ENCODE measurements around the gene DNPH1. TPM values are rescaled to one million over a fixed set of nuclear protein-coding genes. Genes with fewer than 3 reads are reported as not detected.

The DNPH1 gene
- total RNA-seq, 2 experiments from 2014 or later, result 59.7 to 59.8 TPM

DNA sequence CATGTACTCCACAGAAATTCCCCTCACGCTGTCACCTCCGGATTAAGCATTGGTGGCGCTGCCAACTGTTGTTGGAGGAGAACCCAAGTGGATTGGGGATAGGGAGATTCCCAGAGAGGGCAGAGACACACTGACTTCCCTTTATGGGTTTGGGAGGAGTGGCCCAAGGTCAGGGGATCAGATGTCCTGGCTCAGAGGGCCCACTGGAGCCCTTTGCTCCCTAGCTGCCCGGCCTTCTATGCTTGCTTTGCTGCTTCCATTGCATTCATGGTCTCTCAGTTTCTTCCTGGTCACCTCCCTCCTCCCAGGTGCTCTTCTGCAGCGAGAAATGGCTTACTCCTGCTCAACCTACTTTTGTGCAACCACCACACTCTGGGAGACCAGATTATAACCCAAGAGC, 32.9 kb downstream of the DNPH1 start:
- H3K4me1 Mint-ChIP-seq (ENCODE audit: low read depth), result no peaks in the 10 kb centered on the region
- DNase-seq, result no peak
- CTCF ChIA-PET, result no interaction called here
- no peak overlapping the region for H3K27ac Mint-ChIP-seq
- peaks cover 34% of the 10 kb centered on the region for H3K36me3 Mint-ChIP-seq (ENCODE audit: low read depth)
- no peaks in the 10 kb centered on the region for H3K27me3 Mint-ChIP-seq (ENCODE audit: low read depth)
- H3K9me3 Mint-ChIP-seq, result no peaks in the 10 kb centered on the region
- H3K4me3 Mint-ChIP-seq, result no peak overlapping the region
- intact Hi-C loops (cut with micrococcal nuclease), result no loop called here

DNA sequence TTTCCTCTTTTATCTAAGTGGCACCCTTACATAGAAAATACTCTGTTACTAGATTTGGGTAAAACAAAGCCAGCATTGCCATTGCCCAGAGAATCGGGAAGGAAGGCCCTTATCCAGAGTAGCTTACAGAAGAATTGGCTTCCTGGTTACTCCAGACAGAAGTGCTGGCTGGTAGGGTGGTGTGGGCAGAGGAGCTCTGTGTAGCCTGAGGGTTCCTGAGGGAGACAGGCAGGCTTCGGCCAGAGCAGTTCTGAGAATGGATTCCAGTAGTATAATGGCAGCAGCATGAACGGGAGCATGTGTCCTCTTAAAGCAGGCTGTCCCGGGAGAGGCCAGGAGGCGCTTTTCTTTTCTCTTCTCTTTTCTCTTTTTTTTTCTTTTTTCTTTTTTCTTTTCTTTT, 35.4 kb downstream of the DNPH1 start:
- Mint-ChIP-seq H3K9me3 (no peaks in the 10 kb centered on the region), H3K36me3 (ENCODE audit: low read depth) (peaks cover 26% of the 10 kb centered on the region), H3K27me3 (ENCODE audit: low read depth) (no peaks in the 10 kb centered on the region), H3K4me1 (ENCODE audit: low read depth) (peaks cover 8% of the 10 kb centered on the region), H3K27ac (no peak overlapping the region), H3K4me3 (no peak overlapping the region)
- CTCF ChIA-PET, result interaction anchor here (0.6 kb wide), 1 partner anchor 15 kb away, joined by 7 read pairs; no protein-coding TSS in a partner anchor
- intact Hi-C loops (cut with micrococcal nuclease), result no loop called here
- DNase-seq, result no peak

DNA sequence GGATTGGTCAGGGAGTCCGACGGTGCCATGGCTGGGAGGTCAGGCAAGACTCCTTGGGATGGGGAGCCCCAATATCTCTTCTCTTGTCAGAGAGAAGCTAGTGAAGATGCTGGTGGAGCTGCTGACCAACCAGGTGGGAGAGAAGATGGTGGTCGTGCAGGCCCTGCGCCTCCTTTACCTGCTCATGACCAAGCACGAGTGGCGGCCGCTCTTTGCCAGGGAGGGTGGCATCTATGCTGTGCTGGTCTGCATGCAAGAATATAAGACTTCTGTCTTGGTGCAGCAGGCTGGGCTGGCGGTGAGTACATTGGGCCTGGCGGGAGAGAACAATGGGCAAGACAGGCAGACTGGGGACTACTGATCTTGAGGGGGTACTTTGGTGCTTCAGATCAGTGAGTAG, 36.4 kb downstream of the DNPH1 start:
- no peak for DNase-seq
- intact Hi-C loops (cut with micrococcal nuclease), result no loop called here
- no peak overlapping the region for H3K4me3 Mint-ChIP-seq
- H3K27ac Mint-ChIP-seq, result no peak overlapping the region
- H3K9me3 Mint-ChIP-seq, result no peaks in the 10 kb centered on the region
- no peaks in the 10 kb centered on the region for H3K27me3 Mint-ChIP-seq (ENCODE audit: low read depth)
- H3K36me3 Mint-ChIP-seq (ENCODE audit: low read depth), result peaks cover 30% of the 10 kb centered on the region
- CTCF ChIA-PET, result interaction anchor here (0.6 kb wide), 1 partner anchor 187 kb away, joined by 3 read pairs; no protein-coding TSS in a partner anchor
- peaks cover 8% of the 10 kb centered on the region for H3K4me1 Mint-ChIP-seq (ENCODE audit: low read depth)

DNA sequence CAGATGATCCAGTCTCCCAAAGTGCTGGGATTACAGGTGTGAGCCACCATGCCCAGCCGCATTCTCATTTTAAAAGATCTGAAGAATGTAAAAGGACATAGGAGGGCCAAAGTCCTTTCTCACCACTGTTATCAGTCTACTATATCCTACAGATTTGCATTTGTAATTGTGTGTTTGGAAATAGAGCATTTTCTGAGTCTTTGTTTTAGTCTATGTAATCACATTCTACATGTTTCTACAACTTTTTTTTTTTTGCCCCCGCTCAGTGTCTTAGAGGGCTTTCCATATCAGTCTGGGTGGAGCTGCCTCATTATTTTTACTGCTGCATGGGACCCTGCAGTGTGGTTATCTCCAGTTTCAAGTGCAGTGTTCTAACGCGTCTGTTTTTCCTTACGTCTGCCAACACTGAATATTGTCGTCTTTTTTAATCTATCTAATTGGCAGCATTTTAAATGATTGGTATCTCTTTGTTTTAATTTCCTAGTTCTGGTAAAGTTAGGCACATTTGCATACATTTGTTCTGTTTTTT, 39.4 kb downstream of the DNPH1 start:
- no peak for DNase-seq
- Mint-ChIP-seq H3K27me3 (ENCODE audit: low read depth) (no peaks in the 10 kb centered on the region), H3K36me3 (ENCODE audit: low read depth) (peaks cover 29% of the 10 kb centered on the region), H3K4me1 (ENCODE audit: low read depth) (peaks cover 24% of the 10 kb centered on the region), H3K27ac (no peak overlapping the region), H3K4me3 (no peak overlapping the region), H3K9me3 (no peaks in the 10 kb centered on the region)
- CTCF ChIA-PET, result interaction anchor here (0.7 to 1.2 kb wide), 2 partner anchors 8 to 40 kb away, joined by 3 read pairs; partner anchors contain the start of gene CUL9
- intact Hi-C loops (cut with micrococcal nuclease), result no loop called here

DNA sequence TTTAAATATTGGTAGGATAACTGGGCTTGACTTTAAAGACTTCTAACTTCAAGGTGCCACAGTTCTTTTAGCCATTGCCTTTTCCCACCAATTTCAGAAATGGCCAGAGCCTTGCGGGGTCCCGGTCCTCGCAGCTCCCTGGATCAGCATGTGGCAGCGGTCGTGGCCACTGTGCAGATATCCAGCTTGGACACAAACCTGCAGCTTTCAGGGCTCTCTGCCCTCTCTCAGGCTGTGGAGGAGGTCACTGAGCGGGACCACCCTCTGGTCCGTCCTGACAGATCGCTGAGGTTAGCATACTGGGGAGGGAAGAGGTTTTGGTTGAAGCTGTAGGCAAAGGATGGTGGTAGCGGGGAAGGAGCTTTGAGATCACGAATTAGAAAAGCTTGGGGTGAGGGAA, 40.9 kb downstream of the DNPH1 start:
- Mint-ChIP-seq H3K27me3 (ENCODE audit: low read depth) (no peaks in the 10 kb centered on the region), H3K9me3 (no peaks in the 10 kb centered on the region), H3K36me3 (ENCODE audit: low read depth) (peaks cover 28% of the 10 kb centered on the region), H3K4me1 (ENCODE audit: low read depth) (peaks cover 38% of the 10 kb centered on the region), H3K4me3 (no peak overlapping the region), H3K27ac (no peak overlapping the region)
- intact Hi-C loops (cut with micrococcal nuclease), result no loop called here
- CTCF ChIA-PET, result interaction anchor here (0.6 to 0.7 kb wide), 2 partner anchors 193 to 382 kb away, joined by 3 read pairs; no protein-coding TSS in a partner anchor
- DNase-seq, result no peak

DNA sequence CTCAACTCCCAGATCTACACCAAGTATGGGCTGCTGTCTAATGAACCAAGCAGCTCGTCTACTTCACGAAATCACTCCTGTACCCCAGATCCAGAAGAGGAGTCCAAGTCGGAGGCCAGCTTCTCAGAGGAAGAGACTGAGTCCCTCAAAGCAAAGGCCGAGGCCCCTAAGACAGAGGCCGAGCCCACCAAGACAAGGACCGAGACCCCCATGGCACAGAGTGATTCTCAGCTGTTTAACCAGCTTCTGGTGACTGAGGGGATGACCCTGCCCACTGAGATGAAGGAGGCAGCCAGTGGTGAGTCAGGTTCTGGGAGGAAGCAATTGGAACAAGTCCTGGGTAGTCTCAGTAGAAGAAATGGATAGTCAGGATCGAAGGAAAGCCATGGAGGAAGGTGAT, 41.5 kb downstream of the DNPH1 start:
- peaks cover 43% of the 10 kb centered on the region for H3K4me1 Mint-ChIP-seq (ENCODE audit: low read depth)
- no peak overlapping the region for H3K4me3 Mint-ChIP-seq
- DNase-seq, result no peak
- peaks cover 25% of the 10 kb centered on the region for H3K36me3 Mint-ChIP-seq (ENCODE audit: low read depth)
- CTCF ChIA-PET, result interaction anchor here (0.6 kb wide), 1 partner anchor 194 kb away, joined by 3 read pairs; no protein-coding TSS in a partner anchor
- no peaks in the 10 kb centered on the region for H3K27me3 Mint-ChIP-seq (ENCODE audit: low read depth)
- peak overlapping the region; percentile 46 for H3K27ac Mint-ChIP-seq
- no peaks in the 10 kb centered on the region for H3K9me3 Mint-ChIP-seq
- intact Hi-C loops (cut with micrococcal nuclease), result no loop called here

DNA sequence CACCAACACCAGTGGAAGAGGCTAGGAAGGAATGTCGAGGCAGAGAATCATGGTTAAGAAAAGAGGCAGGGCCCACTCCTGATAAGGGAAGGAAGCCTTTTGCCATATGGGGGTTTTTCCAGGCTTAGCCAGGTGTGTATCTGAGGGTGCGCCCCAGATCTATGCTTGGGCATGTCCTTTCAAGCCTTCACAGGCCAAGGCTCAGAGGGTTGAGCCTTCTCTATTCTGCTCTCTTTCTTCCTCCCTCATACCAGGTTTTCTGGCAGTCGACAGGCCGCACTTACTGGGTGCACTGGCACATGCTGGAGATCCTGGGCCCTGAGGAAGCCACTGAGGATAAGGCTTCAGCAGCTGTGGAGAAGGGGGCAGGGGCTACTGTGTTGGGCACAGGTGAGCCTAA, 42.6 kb downstream of the DNPH1 start:
- H3K9me3 Mint-ChIP-seq, result no peaks in the 10 kb centered on the region

DNA sequence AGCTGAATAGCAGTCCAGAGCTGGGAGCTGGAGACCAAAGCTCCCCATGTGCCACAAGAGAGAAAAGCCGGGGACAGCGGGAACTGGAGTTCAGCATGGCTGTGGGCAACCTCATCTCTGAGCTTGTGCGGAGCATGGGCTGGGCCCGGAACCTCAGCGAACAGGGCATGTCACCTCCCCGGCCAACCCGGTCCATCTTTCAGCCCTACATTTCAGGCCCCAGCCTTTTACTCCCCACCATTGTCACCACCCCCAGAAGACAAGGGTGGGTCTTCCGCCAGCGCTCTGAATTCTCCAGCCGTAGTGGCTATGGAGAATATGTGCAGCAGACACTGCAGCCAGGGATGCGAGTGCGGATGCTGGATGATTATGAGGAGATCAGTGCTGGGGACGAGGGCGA, 43.3 kb downstream of the DNPH1 start:
- intact Hi-C loops (cut with micrococcal nuclease), result no loop called here
- Mint-ChIP-seq H3K4me3 (no peak overlapping the region), H3K4me1 (ENCODE audit: low read depth) (peaks cover 55% of the 10 kb centered on the region), H3K27me3 (ENCODE audit: low read depth) (no peaks in the 10 kb centered on the region), H3K36me3 (ENCODE audit: low read depth) (peaks cover 21% of the 10 kb centered on the region), H3K9me3 (no peaks in the 10 kb centered on the region), H3K27ac (peak overlapping the region; percentile 57)
- DNase-seq, result no peak
- CTCF ChIA-PET, result no interaction called here

More for the DNA sequence above, 42.6 kb downstream of the DNPH1 start:
- intact Hi-C loops (cut with micrococcal nuclease), result no loop called here
- peak overlapping the region; percentile 57 for H3K27ac Mint-ChIP-seq
- no peak for DNase-seq
- CTCF ChIA-PET, result no interaction called here
- H3K36me3 Mint-ChIP-seq (ENCODE audit: low read depth), result peaks cover 21% of the 10 kb centered on the region
- no peaks in the 10 kb centered on the region for H3K27me3 Mint-ChIP-seq (ENCODE audit: low read depth)
- H3K4me3 Mint-ChIP-seq, result no peak overlapping the region
- peaks cover 48% of the 10 kb centered on the region for H3K4me1 Mint-ChIP-seq (ENCODE audit: low read depth)

DNA sequence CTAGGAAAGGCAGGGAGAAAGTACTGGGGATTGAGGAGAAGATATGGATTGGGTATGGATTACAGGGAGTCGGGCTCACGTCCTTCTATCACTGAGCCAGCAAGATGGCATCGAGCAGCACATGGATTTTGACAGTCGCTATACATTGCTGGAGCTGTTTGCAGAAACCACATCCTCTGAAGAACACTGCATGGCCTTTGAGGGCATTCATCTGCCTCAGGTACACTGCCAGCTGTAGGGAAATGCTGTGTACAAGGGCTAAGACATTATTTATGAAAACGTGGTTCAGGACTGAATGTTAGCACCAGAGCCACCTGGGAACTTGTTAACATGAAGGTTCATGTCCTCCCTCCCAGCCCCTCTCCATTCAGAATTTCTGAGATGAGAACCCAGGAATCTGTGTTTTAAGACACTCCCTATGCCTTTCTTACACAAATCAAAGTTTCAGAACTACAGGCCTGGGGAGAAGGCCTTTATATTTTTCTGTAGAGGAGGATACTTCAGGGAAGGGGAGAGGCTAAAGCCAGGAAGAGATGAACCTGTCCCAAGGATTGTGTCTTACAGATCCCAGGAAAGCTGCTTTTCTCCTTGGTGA, 43.8 kb downstream of the DNPH1 start:
- peaks cover 52% of the 10 kb centered on the region for H3K4me1 Mint-ChIP-seq (ENCODE audit: low read depth)
- intact Hi-C loops (cut with micrococcal nuclease), result no loop called here

DNA sequence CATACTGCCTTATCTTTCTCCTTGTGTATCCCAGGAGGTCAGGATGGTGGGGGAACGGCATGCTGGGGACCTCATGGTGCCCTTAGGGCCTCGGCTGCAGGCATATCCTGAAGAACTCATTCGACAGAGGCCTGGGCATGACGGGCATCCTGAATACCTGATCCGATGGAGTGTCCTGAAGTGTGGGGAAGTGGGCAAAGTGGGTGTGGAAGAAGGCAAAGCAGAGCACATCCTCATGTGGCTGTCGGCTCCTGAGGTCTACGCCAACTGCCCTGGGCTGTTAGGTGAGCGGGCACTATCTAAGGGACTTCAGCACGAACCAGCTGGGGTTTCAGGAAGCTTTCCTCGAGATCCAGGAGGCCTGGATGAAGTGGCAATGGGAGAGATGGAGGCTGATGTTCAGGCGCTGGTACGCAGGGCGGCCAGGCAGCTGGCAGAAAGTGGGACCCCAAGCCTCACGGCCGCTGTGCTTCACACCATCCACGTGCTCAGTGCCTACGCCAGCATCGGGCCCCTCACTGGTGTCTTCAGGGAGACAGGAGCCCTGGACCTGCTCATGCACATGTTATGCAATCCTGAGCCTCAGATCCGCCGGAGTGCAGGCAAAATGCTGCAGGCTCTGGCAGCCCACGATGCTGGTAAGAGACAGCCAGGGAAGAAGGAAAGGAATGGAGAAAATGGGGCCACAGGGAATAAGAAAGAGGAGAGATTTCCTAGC, 44.9 kb downstream of the DNPH1 start:
- Mint-ChIP-seq H3K27ac (no peak overlapping the region), H3K9me3 (no peaks in the 10 kb centered on the region), H3K4me3 (no peak overlapping the region), H3K36me3 (ENCODE audit: low read depth) (peaks cover 21% of the 10 kb centered on the region), H3K27me3 (ENCODE audit: low read depth) (no peaks in the 10 kb centered on the region), H3K4me1 (ENCODE audit: low read depth) (peaks cover 47% of the 10 kb centered on the region)
- CTCF ChIA-PET, result interaction anchor here (1.3 kb wide), 1 partner anchor 45 kb away, joined by 4 read pairs; the partner anchor contains the start of gene DNPH1
- intact Hi-C loops (cut with micrococcal nuclease), result no loop called here
- DNase-seq, result no peak

More for the DNA sequence above, 43.8 kb downstream of the DNPH1 start:
- CTCF ChIA-PET, result no interaction called here
- no peaks in the 10 kb centered on the region for H3K27me3 Mint-ChIP-seq (ENCODE audit: low read depth)
- H3K27ac Mint-ChIP-seq, result peak overlapping the region; percentile 27
- peak; percentile 33 for DNase-seq
- peaks cover 21% of the 10 kb centered on the region for H3K36me3 Mint-ChIP-seq (ENCODE audit: low read depth)
- no peaks in the 10 kb centered on the region for H3K9me3 Mint-ChIP-seq
- no peak overlapping the region for H3K4me3 Mint-ChIP-seq

DNA sequence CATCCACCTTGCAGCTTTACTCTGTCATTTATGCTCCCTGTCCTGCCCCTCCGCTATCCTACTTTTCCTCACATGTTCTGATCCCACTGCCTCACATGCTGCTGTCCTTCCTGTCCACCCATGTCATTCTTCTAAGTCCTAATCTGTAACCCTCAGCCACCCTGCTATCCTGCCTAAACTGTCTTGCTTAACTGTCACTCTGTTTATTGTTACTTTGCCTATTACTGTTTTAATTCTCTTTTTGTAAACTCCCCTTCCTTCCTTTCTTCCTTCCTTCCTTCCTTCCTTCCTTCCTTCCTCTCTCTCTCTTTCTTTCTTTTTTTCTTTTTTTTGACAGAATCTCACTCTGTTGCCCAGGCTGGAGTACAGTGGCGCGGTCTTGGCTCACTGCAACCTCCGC, 45.8 kb downstream of the DNPH1 start:
- H3K36me3 Mint-ChIP-seq (ENCODE audit: low read depth), result peaks cover 24% of the 10 kb centered on the region
- CTCF ChIA-PET, result interaction anchor here (1.3 kb wide), 1 partner anchor 46 kb away, joined by 4 read pairs; the partner anchor contains the start of gene DNPH1
- H3K27ac Mint-ChIP-seq, result peak overlapping the region; percentile 42
- intact Hi-C loops (cut with micrococcal nuclease), result loop anchor here (2.0 kb wide), 1 partner anchor 41 kb away; no protein-coding TSS in a partner anchor
- no peaks in the 10 kb centered on the region for H3K9me3 Mint-ChIP-seq
- peaks cover 47% of the 10 kb centered on the region for H3K4me1 Mint-ChIP-seq (ENCODE audit: low read depth)
- DNase-seq, result no peak
- H3K27me3 Mint-ChIP-seq (ENCODE audit: low read depth), result no peaks in the 10 kb centered on the region
- H3K4me3 Mint-ChIP-seq, result peak overlapping the region; percentile 95

DNA sequence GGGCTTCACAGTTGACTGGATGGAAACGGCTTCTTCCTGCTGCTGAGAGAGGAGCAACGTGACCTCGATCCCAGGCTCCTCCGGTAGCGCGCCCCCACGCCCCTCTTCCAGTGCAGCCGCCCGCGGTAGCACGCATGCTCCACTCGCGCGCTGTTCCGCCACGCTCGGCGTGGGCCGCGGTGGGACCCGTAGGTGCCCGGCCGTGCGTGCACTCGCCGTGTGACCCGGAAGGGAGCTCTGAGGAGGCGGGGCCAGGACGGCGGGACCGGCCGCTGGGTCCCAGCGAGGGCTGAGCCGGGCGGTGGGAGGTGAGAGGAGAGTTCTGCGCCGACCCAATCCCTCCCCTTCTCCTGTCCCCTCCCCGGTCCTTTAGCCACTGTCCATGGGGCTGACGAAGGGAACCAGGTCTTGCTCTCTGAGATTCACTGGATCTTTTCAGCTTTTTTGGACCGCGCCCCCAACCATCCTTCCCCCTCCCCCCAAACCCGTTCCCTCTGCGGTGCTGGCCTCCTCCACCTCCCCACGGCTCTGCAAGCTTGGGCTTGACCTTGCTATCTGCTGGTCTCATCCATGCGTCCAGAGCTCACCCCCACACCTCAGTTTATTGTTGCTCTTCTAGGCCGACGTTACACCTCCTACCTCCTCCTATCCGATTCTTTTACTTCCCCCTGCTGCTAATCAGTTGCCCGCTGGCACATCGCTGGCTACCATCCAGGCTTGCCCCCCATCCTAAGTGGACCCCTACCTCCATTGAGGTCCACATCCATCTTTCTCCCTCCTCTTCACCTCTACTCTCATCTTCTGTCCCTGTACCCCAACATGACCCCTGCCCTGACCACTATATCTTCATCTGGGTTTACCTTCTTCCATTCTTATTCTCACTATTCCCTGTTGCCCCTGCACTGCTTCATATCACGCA, 47.1 kb downstream of the DNPH1 start, which contains the start of gene CUL9:
Gene CUL9 (plus strand): TSS at position 255 of the 919 bp plus-strand sequence. CDS start 2,115 bp downstream, outside the sequence.
- Mint-ChIP-seq H3K4me3 (peak within 1 kb of the TSS; percentile 95), H3K27ac (peak within 1 kb of the TSS; percentile 84), H3K36me3 (ENCODE audit: low read depth) (peaks cover 21% of the 10 kb centered on the region), H3K27me3 (ENCODE audit: low read depth) (no peaks in the 10 kb centered on the region), H3K9me3 (no peaks in the 10 kb centered on the region), H3K4me1 (ENCODE audit: low read depth) (peaks cover 47% of the 10 kb centered on the region)
- CTCF ChIA-PET, result interaction anchor here (0.7 kb wide), 1 partner anchor 8 kb away, joined by 3 read pairs; no protein-coding TSS in a partner anchor
- DNase-seq, result peak; percentile 85
- intact Hi-C loops (cut with micrococcal nuclease), result loop anchor here (1.0 to 2.0 kb wide), 2 partner anchors 8 to 43 kb away; no protein-coding TSS in a partner anchor
